NCI-H510A (cell line): ENCODE measurements around the gene CABP7.
A peak's percentile ranks its signal among the peaks of the same experiment; 100 is the strongest.
"Not testable (repeated sequence)": the region's sequence is repeated elsewhere in the genome, so short reads cannot be mapped to it uniquely, and the experiment has no call there.

Source experiments
- DNase-seq: peaks from one replicate; lab custom pipeline; 2025; lab: John Stamatoyannopoulos, UW

The CABP7 gene

DNA sequence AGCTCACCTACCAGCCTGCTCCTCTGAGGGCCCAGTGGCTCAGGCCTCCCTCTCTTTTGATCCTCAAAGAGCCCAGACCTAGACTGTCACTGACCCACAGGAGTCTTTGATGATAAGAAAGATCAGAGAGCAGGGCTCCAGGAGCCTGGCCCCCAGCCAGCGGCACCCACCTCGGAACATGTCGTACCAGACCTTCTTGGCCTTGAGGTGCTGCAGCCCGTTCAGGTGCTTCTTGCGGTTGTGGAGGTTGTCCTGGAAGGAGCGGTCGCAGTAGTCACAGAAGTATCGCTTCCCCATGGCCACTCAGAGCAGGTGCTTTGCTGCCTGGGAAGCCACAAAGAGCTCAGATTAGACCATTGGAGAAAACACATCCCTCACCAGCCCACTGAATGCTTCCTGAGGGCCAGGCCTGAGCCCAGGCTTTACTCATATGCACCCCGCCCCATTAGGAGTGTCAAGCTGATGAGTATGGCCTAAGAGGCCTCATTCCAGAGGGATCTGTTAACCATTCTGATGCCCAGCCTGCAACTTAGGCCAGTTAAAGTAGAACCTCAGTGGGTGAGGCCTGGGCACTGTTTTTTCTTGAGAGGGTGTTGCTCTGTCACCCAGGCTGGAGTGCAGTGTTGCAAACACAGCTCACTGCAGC, 28.6 kb downstream of the CABP7 start:
- DNase-seq = no peak

DNA sequence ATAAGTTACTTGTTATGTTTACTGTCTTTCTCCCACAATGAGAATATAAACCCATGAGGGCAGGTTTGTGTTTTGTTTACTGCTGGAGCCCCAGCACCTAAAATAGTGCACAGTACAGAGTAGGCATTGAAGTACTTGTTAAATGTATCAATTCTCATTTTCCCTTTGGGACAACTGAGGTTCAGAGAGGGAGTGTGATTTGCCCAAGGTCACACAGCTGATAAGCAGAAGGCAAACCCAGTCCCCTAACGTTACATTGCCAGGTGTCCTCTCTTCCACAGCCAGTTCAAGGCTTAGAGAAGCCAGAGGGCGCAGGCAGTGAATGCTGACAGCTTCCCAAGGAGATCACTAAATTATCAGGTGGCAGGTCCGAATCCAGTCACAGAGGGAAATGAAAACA, 30.2 kb downstream of the CABP7 start:
- DNase-seq = no peak

DNA sequence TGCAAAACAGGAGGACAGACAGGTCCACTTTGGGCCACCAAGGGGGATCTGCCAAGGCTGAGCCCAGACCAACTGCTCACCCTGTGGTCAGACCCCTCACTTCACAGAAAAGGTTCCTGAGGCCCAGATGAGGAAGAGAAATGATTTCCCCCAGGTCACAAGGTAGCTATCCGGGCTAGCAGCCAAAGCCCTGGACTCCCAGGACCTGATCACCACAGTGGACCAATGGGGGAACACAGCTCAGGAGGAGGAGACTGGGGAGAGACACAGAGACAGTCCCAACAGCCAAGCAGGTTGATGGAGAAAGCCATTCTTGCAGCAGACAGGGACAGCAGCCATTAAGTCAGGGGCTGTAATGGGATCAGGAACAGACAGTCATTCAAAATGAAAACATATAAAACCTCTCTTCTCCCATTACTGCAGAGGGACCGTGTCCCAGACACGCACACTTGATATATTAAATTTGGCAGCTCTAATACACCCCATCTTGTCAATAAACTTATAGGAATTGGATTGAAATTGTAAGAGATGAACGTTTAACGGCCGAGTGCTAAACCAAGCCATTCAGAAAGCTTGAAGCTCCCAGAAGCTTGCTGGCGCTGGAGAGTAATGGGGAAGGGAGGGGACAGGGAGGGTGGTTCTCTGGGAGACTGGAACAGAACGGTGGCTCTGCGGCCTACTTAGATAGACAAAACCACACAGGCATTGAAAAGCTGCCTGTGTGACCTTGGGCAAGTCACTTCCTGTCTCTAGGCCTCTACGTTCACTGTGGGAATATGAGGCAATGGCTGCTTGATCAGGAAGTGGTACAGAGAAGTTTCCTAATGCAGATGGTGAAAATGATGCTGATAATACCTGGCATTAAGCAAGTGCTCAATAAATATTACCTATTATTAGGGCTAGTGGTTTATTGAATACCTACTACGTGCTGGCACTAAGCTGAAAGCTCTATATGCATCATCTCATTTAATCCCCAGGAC, 31.0 kb downstream of the CABP7 start:
- no peak for DNase-seq

GRCh38 chr22:29751669-29752068, 31.9 kb downstream of the CABP7 start:
- DNase-seq = no peak

GRCh38 chr22:29753808-29754657, 34.2 kb downstream of the CABP7 start:
- no peak for DNase-seq

- not testable (repeated sequence) for DNase-seq
Observed at GRCh38 chr22:29754658-29755395, 35.0 kb downstream of the CABP7 start.

- DNase-seq = no peak
Observed at GRCh38 chr22:29755889-29756288, 36.1 kb downstream of the CABP7 start.

DNA sequence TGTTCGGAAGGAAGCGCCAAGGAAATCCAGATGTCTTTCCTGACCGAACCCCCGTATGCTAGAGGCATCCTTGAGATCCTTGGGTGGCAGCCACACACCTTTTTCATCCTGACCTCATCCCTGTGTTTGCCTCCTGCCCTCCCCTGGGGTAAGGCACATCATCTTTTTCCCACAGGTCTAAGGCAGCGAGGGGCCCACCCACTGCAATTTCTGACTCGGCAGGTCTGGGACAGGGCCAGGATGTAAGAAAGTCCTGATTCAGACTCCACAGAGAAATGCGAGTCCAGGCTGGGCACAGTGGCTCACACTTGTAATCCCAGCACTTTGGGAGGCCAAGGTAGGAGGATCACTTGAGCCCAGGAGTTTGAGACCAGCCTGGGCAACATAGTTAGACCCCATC, 36.5 kb downstream of the CABP7 start:
- no peak for DNase-seq

DNA sequence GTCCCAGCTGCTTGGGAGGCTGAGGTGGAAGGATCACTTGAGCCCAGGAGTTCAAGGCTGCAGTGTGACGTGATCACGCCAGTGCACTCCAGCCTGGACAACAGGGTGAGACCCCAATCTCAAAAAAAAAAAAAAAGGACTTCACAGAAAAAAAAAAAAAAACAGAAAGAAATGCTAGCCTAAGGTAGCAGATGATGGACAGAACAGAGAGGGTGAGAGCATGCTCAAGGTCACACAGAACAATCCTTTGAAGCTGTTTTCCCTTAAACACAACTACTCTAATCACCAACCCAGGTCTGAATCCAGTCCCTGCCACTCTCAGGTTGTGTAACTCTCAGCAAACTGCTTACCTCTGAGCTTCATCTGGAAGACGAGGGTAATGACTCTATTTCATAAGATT, 37.3 kb downstream of the CABP7 start:
- no peak for DNase-seq

- no peak for DNase-seq
Observed at GRCh38 chr22:29758068-29758622, 38.3 kb downstream of the CABP7 start.

DNA sequence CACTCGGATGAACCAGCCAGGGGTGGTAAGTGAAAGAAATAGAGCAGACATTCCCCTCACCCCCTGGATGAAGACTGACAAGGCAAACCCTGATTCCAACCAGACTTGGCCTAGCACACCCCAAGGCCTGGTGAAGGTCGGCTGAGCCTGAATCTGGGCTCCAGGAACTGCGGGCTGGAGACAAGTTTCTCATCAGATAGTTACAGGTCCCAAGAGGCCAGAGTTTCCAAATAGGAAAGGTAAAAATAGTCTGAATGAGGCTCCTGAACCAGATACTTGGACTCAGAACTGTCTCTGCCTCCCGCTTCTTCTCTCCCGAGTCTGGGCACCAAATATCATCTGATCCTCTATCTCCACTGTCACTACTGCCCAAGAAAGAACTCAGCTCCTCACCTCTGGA, 39.2 kb downstream of the CABP7 start:
- DNase-seq = no peak

DNA sequence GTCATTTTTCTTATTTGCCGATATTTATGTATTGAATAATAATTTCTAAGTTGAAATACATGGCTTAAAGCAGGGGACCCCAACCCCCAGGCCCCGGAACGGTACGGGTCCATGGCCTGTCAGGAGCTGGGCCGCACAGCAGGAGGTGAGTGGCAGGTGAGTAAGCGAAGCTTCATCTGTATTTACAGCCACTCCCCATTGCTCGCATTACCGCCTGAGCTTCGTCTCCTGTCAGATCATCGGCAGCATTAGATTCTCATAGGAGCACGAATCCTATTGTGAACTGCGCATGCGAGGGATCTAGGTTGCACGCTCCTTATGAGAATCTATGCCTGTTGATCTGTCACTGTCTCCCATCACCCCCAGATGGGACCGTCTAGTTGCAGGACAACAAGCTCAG, 42.5 kb downstream of the CABP7 start:
- DNase-seq = peak; percentile 34

GRCh38 chr22:29765905-29766631, 46.3 kb downstream of the CABP7 start:
- no peak for DNase-seq

GRCh38 chr22:29766632-29767170, 46.9 kb downstream of the CABP7 start, which contains the start of gene ZMAT5:
Gene ZMAT5 (minus strand): TSS chr22:29767007. CDS start chr22:29748544, 18,463 bp downstream.
- DNase-seq = peak; percentile 88

DNA sequence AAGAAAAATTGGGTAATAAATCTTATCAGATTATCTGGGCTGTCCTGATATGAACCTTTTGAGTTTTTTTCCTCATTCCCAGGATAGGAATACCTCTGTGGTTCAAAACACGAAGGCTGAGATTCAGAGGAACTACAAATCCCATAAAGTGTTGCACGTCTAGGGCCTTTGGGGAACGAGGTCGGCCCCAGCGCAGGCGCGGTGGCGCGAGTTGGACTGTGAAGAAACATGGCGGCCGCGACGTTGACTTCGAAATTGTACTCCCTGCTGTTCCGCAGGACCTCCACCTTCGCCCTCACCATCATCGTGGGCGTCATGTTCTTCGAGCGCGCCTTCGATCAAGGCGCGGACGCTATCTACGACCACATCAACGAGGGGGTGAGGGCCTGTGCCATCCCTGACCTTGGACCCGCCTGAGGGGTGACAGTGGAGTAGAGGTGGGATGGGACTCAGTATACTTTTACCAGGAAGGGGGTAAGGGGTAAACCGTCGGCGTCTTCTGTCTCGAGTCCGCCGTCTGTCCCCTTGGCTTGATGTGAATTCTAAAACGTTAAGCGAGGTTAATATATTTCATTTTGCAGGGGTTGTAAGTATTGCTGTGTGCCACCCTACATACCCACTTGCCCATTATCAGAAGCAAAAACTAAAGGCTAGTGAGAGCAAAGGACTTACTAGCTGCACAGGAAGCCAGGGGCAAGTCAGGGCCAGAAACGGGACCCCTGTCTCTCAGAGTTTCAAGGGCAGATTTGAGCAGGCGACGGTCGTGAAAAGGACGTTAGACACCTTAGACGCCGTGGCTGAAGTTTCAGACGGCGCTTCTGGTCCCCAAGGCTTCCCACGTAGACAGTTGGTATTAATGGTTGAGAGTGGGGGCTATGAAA, 47.6 kb downstream of the CABP7 start, which contains the start of gene UQCR10:
Gene UQCR10, plus strand, starts transcription at position 199 of the 881 bp plus-strand sequence. Its CDS starts 30 bp downstream, at position 229.
- DNase-seq = peak; percentile 69

- DNase-seq = no peak
Observed at GRCh38 chr22:29768052-29768693, 48.4 kb downstream of the CABP7 start.

DNA sequence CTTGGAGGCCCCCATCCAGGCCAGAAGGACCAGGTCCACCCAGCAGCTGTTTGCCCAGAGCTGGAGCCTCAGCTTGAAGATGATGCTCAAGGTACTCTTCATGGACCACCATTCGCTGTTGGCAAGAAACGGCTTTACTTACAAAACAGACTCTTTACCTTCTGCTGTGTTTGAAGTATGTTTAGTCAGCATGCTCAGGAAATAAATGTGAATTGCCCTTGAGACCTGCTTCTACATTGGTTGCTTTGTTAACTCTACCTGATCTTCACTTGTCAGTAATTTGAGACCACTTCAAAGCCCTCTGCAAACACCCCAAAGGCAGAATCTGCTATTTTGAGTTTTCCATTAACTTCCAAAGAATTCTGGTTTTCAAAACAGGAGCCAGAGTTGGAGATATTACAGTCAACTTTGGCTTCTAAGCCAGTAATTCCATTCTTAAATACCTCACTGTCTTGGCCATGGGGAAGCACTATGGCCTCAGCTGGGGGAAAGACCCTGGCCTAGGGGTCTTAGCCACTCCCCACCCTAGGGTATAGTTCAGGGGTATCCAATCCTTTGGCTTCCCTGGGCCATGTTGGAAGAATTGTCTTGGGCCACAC, 50.0 kb downstream of the CABP7 start:
- no peak for DNase-seq

DNA sequence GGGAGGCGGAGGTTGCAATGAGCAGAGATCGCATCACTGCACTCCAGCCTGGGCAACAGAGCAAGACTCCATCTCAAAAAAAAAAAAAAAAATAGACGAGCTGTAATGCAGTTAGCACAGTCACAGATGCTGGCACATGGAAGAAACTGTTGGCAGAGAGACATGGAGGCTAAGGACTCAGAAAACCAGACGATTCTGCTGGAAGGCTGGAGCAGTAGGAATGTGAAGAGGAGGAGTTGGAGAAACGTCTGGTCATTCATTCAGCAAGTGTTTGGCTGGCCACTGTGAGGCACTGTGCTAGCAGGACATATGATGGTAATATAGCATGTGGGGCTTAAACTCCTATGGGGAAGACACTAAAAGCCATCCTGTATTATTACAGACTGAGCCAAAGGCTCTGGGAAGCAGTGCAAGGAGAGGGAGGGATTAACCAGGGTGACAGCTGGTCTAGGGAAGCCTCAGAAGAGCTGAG, 52.4 kb downstream of the CABP7 start:
- no peak for DNase-seq
